Vagina (tissue), 2 donors: ENCODE results near the gene SUSD6.

ENCODE experiments used
- POLR2A ChIP-seq, 2 donors: fragments of 450-650 bp; IDR thresholded peaks; one replicate each; pipeline ENCODE4 v1.6.1; 2017; ENCODE audit warnings: antibody characterized with exemption in 2 of 2, mild to moderate bottlenecking in 2 of 2, moderate library complexity in 2 of 2
- POLR2AphosphoS5 ChIP-seq, 2 donors: sonication (generic); formaldehyde crosslinking; IDR thresholded peaks; one replicate each; pipeline ENCODE4 v1.9.0; 2017; ENCODE audit warnings: antibody characterized with exemption in 2 of 2, mild to moderate bottlenecking in 2 of 2, low read depth in 1 of 2; ENCODE audit not compliant: insufficient read depth in 1 of 2
- TF ChIP-seq, protein P1 (sequence below), 3 experiments: fragments of 450-650 bp in 2 of 3; fragments of 200-600 bp in 1 of 3; sonication (generic) in 1 of 3; IDR thresholded peaks; one replicate each; pipeline ENCODE4 v1.5.1; 2017 to 2019; ENCODE audit warnings: antibody characterized with exemption in 3 of 3, mild to moderate bottlenecking in 2 of 3, moderate library complexity in 2 of 3

DNA sequence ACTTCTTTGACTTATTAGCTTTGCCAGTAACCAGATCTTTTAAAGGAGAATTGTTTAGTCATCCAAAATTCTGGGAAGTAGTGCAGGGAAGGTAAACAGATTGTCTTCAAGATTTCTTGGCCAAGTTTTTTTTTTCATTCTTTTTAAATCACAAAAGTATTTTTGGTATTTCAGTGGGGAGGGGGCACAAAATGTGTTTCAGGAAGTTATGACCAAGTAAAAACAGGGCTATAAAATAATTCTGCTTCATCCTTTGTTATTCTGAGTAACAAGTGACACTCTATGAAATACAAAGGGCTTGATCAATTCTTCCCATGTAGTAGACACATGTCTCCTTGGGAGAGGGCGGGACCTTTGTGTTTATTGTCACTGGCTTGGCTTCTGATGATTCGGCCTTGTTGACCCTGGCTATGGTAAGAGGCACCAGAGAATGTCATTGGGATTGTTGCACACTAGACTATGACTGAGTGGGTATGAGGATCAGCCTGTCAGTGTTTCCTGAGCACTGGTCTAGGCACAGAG is 55.4 kb downstream of the SUSD6 start:
- TF ChIP-seq, protein P1, sequence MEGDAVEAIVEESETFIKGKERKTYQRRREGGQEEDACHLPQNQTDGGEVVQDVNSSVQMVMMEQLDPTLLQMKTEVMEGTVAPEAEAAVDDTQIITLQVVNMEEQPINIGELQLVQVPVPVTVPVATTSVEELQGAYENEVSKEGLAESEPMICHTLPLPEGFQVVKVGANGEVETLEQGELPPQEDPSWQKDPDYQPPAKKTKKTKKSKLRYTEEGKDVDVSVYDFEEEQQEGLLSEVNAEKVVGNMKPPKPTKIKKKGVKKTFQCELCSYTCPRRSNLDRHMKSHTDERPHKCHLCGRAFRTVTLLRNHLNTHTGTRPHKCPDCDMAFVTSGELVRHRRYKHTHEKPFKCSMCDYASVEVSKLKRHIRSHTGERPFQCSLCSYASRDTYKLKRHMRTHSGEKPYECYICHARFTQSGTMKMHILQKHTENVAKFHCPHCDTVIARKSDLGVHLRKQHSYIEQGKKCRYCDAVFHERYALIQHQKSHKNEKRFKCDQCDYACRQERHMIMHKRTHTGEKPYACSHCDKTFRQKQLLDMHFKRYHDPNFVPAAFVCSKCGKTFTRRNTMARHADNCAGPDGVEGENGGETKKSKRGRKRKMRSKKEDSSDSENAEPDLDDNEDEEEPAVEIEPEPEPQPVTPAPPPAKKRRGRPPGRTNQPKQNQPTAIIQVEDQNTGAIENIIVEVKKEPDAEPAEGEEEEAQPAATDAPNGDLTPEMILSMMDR (IDR thresholded peaks at IDR 0.05): no peak
- TF ChIP-seq POLR2A (IDR thresholded peaks at IDR 0.05): no peak
- no peak for TF ChIP-seq POLR2AphosphoS5 (IDR thresholded peaks at IDR 0.05; ENCODE audit: insufficient read depth in 1 of 2, low read depth in 1 of 2)
